ENCODE measurements around the gene TEX101.
"Not testable (repeated sequence)": the region's sequence is repeated elsewhere in the genome, so short reads cannot be mapped to it uniquely, and the experiment has no call there.

Gene TEX101

GRCh38 chr19:43414554-43414953 lies at the start of gene TEX101:
Gene TEX101 (plus strand): TSS chr19:43414890. CDS start chr19:43415920, 1,030 bp downstream.
- FAIRE-seq = no peak

- FAIRE-seq = not testable (repeated sequence)
These were observed 49.0 kb upstream of the TEX101 start for GRCh38 chr19:43365677-43366076.

GRCh38 chr19:43367822-43368221 lies 46.9 kb upstream of the TEX101 start:
- no peak for FAIRE-seq

- FAIRE-seq = not testable (repeated sequence)
These were observed 45.8 kb upstream of the TEX101 start for GRCh38 chr19:43368897-43369296.

GRCh38 chr19:43371909-43372308 lies 42.8 kb upstream of the TEX101 start:
- FAIRE-seq = no peak

GRCh38 chr19:43372462-43372861 lies 42.2 kb upstream of the TEX101 start:
- FAIRE-seq = no peak

GRCh38 chr19:43377624-43378023 lies 37.1 kb upstream of the TEX101 start:
- FAIRE-seq = not testable (repeated sequence)

DNA sequence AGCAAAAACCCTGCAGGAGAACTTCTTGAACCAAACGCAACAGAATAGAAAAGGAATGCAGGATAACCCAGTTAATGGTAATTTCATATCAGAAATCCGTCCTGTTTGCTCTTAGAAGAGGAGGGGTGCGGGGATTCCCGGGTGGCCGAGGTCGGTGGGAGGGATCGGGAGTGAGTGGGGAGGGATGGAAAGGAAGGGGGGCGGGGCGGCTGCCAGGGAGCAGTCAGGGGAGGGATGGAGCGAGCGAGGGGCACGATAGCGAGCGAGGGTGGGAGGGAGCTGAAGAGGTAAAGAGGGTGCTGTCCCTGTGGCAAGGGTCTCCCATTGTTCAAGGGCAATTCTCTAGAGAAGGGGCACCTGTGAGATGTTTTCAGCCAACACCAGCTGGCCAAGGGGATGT lies 34.7 kb upstream of the TEX101 start:
- FAIRE-seq = no peak

DNA sequence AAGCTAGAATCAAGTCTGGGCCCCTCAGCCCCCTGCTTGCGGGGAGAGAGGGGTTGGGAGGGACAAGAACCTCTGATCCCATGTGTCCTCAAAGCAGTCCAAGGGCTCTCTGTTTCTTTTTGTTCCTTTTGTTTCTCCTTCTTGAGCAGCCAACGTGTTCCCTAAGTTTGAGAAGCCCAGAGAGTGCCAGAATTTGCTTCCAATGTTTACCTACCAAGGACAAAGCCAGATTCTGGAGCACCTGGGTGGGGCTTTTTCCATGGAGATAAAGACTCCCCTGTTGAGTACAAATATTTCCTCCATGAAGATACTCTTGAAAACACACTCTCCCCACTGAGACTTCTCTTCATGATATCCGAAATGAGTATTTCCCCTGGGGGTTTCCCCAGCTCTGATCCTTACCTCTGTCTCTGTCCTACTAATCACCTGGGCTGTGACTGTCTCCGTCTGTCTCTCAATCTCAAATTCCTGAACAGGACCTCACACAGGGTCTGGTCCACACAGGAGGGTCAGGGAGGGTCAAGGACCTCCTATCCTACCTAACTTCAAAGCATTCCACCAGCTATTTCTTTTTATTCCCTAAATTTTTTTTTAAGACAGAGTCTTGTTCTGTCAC lies 33.8 kb upstream of the TEX101 start:
- FAIRE-seq = no peak

DNA sequence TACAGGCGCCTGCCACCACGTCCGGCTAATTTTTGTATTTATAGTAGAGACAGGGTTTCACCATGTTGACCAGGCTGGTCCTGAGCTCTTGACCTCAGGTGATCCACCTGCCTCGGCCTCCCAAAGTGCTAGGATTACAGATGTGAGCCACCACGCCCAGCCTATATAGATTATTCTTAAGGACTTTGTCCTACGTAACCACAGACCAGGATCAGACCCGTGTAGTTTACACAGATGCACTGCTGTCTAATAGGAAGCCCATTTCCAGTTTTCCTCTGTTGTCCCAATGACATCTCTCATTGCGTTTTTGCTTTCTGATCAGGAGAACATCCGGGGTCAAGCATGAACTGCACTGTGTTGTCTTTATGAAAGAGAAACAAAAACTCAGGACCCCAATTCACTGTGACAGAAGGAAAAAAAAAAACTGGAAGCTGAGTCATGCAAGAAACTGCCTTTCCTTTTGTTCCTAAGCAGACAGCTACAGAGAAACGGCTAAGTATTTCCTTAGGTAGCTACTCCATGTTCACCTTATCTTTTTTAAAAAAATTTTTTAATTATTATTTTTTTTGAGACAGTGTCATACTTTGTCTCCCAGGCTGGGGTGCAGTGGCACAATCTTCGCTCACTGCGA lies 32.0 kb upstream of the TEX101 start:
- not testable (repeated sequence) for FAIRE-seq

GRCh38 chr19:43383254-43383653 lies 31.4 kb upstream of the TEX101 start:
- not testable (repeated sequence) for FAIRE-seq

DNA sequence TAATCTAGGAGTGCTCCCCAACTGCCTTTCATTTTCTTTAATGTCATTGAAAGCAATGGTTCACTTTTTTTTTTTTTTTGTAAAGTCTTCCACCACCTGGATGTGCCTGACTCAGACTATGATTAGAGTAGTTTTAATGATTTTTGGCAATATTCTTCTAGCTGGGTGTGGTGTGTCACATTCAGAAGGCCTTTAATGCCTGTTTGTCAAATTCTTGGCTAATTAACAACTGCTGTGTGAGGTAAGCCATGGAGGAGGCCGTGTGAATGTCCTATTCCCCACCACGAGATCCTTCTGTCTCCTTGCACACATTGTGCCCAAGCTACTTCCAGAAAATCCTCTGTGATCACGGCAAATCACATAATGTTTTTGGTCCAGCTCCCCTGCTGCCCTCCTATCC lies 30.9 kb upstream of the TEX101 start:
- not testable (repeated sequence) for FAIRE-seq

DNA sequence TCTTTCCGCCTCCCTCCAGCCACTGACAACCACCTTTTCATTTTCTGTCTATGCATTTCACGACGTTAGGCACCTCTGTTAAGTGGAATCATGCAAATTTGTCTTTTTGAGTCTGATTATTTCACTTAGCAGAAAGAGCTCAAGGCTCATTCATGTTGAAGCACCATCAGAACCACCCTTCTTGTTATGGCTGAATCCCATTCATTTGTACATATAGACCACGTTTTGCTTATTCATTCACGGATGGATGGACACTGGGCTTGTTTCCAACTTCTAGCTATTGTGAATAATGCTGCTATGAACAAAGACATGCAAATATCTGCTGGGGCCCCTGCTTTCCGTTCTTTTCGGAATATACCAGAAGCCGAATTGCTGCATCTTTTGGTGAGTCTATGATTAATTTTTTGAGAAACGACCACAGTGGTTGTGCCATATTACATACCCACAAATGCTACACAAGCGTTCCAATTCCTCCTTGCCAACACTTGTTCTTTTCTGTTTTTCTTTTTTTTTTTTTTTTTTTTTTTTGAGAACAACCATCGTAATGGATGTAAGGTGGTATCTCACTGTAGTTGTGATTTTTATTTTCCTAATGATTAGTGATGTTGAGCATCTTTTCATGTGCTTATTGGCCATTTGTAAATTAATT lies 23.7 kb upstream of the TEX101 start:
- FAIRE-seq = not testable (repeated sequence)

DNA sequence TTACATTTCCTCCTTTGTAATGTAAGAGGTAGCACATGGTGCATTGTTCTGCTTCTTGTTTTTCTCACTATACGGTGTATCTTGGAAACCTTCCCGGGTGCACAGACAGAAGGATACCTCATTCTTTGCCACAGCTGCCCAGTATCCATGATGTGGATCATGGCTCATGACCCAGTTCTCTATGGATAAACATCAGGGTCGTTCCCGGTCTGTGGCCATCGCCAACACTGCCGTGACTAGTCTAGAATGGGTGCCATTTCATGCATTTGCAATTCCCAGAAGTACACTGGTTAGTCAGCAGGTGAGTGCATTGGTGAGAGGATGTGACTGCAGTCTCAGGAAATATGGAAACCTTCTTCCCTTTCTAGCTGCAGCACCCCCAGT lies 23.1 kb upstream of the TEX101 start:
- FAIRE-seq = not testable (repeated sequence)

GRCh38 chr19:43393501-43393900 lies 21.2 kb upstream of the TEX101 start:
- not testable (repeated sequence) for FAIRE-seq

DNA sequence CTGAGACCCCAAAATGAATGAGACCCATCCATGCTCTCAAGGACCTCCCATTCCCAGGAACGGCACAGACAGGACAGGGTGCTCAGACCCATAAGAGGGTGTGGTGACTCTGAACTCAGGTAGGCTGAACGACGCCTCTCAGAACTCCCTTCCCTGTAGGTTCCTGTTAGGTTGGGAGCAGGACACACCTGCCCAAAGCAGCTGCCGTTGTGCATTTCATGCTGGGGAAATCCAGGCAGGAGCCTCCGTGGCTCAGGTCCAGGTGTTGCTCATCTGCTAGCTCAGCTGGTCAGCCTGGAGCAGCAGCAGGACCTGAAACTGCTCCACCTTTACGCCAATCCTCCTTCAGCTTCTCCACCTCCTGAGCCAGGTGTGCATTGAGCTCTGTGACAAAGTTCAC lies 19.1 kb upstream of the TEX101 start:
- no peak for FAIRE-seq

DNA sequence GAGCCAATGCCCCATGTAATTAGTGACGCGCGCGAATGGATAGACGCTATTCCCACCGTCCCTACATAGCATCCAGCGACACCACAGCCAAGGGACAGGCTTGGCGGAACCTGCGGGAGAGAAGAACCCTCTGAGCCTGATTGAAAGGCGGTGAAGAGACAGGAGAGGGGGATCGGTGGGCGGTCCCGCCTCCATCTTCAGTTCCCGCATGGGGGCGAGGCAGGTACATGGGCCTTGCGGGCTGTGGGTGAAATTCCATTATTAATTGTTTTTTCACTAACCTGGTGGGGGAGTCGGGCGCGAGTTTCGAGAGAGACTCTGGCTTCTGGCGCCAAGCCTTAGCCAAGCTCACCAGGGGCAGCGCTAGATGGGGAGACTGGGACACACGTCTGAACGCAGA lies 8.4 kb upstream of the TEX101 start:
- no peak for FAIRE-seq

DNA sequence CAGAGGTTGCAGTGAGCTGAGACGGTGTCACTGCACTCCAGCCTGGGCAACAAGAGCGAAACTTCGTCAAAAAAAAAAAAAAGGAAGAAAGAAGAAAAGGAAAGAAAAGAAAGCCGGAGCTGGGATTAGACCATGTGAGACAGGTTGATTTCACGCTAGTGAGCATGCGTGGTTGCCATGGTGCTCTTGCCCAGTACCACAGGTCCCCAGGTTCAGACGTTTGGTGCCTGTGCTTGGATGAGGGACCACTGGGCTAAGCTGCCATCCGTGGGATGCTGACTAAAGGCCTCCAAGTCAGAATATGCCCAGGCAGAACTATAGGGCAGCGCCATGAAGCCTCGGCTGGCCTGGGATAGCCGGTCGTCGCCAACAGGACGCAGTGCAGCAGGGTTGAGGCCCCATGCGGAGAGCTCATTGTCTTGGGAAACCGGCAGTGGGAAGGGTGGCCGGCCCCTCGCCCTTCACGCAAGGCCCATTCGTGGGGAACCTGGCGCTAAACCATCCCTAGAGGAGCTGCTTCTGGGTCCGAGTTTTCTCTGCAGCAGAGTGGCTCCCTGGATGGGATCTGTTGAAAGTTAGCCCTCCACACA lies 7.2 kb upstream of the TEX101 start:
- no peak for FAIRE-seq

DNA sequence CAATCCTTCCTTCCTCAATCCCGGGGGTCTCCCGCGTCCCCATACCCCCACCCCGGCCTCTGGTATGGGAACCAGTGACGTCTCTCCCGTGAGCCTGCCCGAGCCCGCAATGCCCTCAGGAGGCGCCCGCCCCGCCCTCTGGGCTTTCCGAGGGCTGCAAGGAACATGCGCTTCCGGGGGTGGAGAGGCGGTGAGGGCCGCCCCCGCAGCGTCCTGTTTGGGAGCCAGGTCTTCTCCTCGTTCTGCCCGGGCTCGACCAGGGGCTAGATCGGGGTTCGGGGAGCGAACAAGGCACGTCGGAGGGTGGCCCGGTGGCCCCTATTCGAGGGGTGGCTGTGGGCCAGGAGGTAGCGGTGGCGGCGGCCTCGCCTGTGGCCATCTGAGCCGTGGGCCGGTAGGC lies 6.6 kb upstream of the TEX101 start:
- no peak for FAIRE-seq

GRCh38 chr19:43409415-43409814 lies 5.3 kb upstream of the TEX101 start:
- no peak for FAIRE-seq

DNA sequence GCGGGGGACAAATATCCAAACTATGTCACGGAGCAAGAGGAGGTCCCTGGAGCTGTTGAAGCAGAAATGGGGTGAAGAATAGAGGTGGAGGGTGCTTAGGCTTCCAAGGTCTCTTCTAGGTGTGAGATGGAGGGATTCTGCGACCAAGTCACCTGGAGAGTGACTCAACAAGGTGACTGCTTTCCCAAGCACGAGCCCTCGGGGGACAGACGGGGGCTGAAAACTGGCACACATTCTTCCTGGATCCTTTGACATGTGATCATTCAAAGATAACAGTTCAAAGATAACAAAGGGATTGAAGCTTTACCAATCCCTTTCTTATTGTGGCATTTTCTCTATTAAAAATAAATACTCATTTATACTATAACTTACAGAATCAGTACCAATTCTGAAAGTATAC lies 2.2 kb upstream of the TEX101 start:
- no peak for FAIRE-seq

GRCh38 chr19:43416951-43417623 lies 2.4 kb downstream of the TEX101 start:
- FAIRE-seq = no peak

DNA sequence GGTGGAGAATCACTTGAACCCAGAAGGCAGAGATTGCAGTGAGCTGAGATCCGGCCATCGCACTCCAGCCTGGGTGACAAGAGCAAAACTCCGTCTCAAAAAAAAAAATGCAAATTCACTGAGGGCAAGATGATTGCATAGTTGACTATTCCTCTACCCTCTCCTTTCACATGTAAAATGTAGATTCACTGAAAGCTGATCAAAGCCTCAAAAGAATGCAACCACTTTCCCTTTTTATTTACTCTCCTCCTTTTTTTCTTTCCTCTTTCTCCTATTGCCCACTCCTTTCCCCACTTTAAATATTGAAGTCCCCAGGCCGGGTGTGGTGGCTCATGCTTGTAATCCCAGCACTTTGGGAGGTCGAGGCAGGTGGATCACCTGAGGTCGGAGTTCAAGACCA lies 6.3 kb downstream of the TEX101 start:
- no peak for FAIRE-seq

All from TTC549 (cell line).